Activated CD8-positive, alpha-beta memory T cell treated with anti-CD3 and anti-CD28 coated beads for 4 hours (primary cell): ENCODE measurements around the gene IMMP2L.

Source experiments
- DNase-seq, 2 donors: peaks; one replicate each; pipeline ENCODE4 v3.0.0-alpha.2; 2020; ENCODE audit warnings: low read depth in 2 of 2

IMMP2L gene

DNA sequence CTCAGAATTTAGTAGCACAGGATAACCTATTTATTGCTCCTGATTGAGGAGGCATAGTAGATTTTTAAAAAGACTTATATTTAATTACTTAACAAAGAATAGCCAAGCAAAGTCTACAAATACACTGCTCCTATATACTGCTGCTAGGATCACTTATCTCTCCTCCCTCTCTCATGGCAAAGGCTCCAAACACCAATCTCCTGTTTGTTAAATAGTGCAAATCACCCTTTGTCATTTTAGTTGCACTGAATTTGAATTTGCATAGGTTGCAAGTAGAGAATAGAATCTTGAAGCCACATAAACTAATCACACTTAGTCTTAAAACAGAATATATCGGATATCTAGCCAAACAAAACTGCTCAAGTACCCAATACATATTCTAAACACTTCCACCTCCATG, 690.4 kb downstream of the IMMP2L start:
- DNase-seq: no peak

GRCh38 chr7:110870926-110871325, 691.4 kb downstream of the IMMP2L start:
- DNase-seq: no peak

- DNase-seq: no peak
Observed at GRCh38 chr7:110868458-110868857, 693.8 kb downstream of the IMMP2L start.

DNA sequence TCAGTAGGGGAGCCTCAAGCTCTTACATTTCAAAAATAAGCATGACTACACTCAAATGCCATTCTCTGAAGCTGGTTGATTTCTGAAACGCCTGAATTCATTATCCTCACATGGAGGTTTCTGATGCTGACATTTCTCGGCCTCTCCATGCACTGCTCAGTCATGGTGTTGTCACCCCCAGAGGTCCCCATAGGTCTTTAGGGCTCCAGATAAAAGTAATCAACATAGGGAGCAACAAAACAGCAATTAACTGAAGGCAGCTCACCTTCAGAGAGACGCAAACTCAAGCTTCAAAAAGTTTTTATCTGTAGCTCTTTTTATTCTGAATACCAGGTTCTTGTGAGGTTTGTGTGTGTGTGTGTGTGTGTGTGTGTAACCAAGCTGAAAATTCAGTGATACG, 694.5 kb downstream of the IMMP2L start:
- no peak for DNase-seq

DNA sequence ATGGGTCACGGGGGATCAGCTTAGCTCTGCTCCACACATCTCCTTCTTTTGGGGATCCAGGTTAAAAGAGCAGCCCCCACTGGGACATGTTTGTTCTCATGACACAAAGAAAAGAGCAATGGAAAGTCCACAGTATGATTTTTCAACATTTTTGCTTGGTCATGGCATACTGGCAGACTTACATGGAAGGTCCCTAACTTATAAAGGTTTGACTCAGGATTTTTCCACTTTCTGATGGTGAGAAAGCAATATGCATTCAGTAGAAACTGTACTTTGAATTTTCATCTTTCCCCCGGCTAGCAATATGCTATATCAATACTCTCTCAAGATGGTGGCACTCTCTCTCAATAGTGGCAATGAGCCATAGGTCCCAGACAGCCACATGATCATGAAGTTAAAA, 699.0 kb downstream of the IMMP2L start:
- DNase-seq: no peak

DNA sequence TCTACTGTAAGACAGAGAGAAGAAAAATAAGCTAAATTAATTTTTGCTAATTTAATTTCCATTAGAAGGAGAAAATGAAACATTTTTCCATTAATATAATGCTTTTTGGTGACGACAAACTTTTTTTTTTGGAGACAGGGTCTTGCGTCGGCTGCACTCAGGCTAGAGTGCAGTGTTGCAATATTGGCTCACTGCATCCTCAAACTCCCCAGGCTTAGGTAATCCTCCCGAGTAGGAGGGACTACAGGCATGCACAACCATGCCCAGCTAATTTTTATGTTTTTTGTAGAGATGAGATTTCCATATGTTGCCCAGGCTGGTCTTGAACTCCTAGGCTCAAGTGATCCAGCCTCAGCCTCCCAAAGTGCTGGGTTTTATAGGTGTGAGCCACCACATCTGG, 701.1 kb downstream of the IMMP2L start:
- DNase-seq: no peak

DNA sequence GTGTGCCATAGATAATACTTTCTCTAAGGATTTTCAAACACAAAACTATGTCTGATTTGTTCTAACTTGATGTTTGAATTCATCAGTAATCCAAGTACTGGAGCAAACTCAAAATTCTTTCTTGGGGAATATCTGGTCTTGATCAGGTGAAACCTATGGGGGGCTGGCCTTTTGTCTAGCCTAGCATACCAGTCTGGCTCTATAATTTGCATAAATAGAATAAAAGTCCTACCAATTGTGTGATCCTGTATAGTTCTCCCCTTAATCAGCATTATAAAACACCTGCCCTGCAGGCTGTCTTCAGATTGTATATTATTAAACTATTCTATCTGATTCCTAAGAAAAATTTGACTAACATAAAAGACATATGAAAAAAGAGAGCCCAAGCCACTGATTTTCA, 705.2 kb downstream of the IMMP2L start:
- no peak for DNase-seq

GRCh38 chr7:110856704-110857103, 705.6 kb downstream of the IMMP2L start:
- DNase-seq: no peak

DNA sequence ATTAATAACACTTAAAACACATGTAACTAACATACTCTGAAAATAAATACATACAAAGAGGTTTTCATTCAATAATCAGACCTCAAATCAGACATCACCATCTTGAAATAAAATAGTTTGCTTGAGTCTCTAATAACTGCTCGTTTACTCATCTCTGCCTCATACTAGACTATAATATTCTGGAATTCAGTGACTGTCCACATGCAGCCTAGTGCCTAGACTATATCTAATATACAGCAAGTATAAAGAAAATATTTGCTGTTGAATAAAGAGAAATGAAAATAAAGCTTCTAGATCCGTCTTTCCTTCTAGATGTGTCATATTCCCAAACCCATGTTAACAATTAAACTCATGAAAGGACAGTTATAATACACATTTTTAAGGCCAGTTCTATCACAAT, 707.6 kb downstream of the IMMP2L start:
- DNase-seq: no peak

- no peak for DNase-seq
Observed at GRCh38 chr7:110854166-110854565, 708.1 kb downstream of the IMMP2L start.

DNA sequence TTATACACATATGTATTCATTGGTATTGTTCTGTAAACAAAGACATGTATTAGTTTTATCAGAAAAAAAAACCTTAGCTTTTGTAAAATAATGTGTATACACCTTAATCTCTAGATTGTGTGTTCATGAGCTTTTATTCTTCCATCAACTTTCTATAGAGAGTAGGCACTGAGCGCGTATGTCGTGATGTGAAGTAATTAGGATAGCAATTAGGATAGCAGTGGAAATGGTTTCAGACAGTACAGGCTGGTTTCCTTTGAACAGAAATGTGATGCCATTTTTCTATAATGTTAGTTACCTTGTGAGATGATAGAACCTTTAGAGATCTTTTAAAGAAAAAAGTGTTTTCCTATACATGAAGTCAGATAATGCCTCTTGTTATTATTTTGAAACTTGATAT, 709.0 kb downstream of the IMMP2L start:
- DNase-seq: no peak

DNA sequence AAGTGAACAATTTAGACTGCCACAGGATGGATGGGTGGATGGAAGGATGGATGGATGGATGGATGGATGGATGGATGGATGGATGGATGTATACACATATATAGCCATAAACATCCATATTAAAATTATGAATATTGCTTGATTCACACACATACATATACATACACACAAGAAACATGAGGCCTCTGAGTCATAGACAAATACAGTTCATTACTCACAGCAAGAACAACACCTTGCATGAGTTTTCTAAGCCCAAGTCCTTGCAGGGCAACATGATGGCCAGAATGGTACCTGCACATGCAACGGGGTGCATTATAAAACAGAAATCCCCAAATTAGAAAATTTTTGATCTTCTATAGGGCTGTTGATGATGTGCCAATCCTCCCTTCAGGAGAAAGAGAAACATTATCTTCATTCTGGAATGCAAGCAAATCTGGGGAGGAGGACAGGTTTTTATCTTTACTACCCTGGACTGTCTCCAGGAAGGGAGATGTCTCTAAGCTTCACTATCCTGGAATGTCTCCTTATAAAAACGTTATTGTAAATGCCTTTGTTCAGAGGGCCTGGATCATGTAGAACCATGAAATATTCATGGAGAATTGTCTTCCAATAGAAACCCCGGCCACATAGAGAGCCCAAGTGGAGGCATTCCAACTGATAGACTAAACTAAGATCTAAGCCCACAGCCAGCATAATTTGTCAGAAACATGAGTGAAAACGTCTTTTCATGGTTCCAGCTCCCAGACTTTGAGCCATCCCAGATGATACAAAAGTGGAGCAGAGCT, 709.9 kb downstream of the IMMP2L start:
- DNase-seq: no peak

DNA sequence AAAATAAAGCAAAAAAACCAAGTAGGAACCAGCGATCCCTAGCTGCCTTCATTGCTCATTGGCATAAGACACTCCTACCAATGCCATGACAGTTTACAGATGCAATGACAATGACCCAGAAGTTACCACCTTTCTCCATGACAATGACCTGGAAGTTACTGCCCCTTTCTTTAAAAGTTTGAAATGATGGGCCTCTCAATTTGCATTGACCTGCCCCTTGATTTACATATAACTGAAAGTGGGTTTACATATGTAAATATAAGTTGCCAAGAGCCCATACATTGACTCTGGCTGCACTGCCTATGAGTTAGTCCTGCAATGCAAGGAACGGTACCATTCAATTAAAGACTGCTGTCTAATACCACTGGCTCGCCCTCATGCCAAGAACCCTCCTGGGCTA, 712.1 kb downstream of the IMMP2L start:
- no peak for DNase-seq

DNA sequence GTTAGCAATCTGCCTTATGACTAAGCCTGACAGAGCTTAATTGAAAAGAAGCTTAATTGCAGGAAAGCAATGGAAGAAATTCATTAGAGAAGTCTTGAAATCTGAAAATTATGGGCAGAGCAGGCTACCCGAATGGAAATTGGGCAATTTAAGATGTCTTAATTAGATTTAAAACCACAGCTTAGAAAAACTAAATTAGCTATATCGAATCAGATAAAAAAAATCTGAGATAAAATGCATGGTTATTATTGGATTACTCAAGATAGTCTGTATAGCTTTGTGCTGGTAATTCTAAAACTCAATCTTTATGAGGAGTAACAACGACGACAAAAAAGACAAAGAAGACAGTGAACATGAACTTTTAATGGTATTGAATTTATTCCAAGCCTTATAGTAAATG, 719.5 kb downstream of the IMMP2L start:
- no peak for DNase-seq

DNA sequence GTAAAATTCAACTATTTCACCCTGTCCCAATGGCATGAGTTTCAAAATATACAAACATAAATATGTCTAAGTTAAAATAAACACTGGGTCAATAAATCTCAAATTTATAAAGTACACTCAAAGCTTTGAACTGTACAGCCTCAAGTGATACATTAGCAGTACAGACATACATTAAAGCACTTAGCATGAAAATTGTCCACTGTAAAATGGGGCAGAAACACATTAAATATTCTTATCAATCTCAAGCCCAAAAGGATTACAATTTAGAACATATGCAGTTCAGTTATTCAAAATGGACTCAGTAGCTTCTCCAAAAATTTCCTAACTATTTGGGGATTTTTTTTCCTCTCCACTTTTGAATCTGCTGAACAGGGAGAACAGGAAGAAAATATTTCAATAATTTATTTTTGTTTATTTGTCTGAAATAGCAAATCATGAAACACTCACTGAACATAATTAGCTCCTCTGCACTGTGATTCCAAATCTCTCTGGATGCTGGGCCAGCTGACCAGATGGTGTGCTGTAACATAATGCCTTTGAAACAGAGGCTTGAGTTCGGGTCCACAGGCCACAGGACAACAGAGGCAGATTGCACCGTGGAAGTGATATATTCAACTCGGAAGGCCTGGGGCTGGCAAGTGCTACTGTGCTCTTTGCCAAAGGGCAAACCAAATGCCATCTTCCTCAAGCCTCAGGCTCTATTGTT, 720.3 kb downstream of the IMMP2L start:
- DNase-seq: no peak

- no peak for DNase-seq
Observed at GRCh38 chr7:110839866-110840265, 722.4 kb downstream of the IMMP2L start.

DNA sequence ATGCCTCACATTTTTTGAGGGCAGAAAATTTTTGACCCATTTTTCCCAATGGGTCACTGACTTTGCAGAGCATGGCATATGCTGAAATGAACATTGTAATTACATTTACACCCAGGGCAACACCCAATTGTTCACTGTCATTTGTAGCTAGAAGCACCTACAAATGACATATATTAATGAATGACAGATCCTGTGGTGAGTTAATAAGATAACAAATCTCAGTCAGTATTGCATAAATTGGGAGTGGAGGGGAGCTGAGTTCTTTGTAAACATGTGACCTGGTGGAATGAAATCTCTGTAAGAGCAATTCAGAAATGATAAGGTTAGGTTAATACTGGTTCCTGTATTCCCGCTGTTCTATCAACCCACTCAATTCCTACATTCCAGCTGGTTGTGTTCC, 726.4 kb downstream of the IMMP2L start:
- no peak for DNase-seq

GRCh38 chr7:110835218-110835617, 727.1 kb downstream of the IMMP2L start:
- no peak for DNase-seq

- no peak for DNase-seq
Observed at GRCh38 chr7:110831419-110831818, 730.9 kb downstream of the IMMP2L start.

- no peak for DNase-seq
Observed at GRCh38 chr7:110830778-110831177, 731.5 kb downstream of the IMMP2L start.

GRCh38 chr7:110827936-110828335, 734.4 kb downstream of the IMMP2L start:
- DNase-seq: no peak

DNA sequence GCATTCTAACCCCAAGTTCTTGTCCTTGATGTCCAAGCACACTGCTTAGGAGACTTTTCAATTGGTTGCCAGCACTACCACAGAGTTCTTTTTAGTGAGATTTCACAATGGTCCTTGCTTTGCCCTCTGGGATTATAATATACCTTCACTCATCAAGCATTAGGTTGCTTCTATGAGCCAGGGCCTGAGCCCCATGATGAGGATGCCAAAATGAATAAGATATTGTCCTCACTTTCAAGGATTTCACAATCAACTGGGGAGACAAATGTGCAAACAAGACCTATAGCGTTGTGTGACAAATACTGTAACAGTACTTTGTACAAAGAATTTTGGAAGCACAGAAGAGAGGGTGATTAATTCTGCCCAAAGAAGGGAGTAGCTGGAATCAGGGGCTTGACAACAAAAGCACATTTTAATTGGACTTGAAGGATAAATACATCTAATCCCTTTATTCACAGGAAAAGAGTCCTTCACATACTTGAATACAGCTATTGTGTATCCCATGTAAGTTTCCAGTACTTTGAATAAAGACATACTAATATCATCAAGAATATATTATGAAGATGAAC, 734.9 kb downstream of the IMMP2L start:
- no peak for DNase-seq

- no peak for DNase-seq
Observed at GRCh38 chr7:110813986-110814385, 748.3 kb downstream of the IMMP2L start.
